ENCODE measurements around the gene OLA1.

The OLA1 gene

GRCh38 chr2:174071321-174071720 lies 177.0 kb downstream of the OLA1 start:
- H3K9me3 ChIP-seq = no peaks in the 10 kb centered on the region
- H3K27ac ChIP-seq = no peak overlapping the region
- no peak for TF ChIP-seq CTCF (IDR thresholded peaks at IDR 0.05)
- H3K36me3 ChIP-seq = peaks cover 6 to 13% (median 8%) of the 10 kb centered on the region in 3 donors
- intact Hi-C loops (cut with DNase I; ENCODE audit: low total_unique reads) = no loop called here
- H3K27me3 ChIP-seq = no peaks in the 10 kb centered on the region
- H3K4me3 ChIP-seq = no peak overlapping the region
- DNase-seq = no peak
- no peaks in the 10 kb centered on the region for H3K4me1 ChIP-seq

- Histone ChIP-seq H3K9me3 (no peaks in the 10 kb centered on the region), H3K27ac (no peak overlapping the region), H3K4me3 (no peak overlapping the region), H3K36me3 (peaks cover 6 to 13% (median 8%) of the 10 kb centered on the region in 3 donors), H3K27me3 (no peaks in the 10 kb centered on the region), H3K4me1 (no peaks in the 10 kb centered on the region)
- TF ChIP-seq CTCF (IDR thresholded peaks at IDR 0.05) = no peak
- intact Hi-C loops (cut with DNase I; ENCODE audit: low total_unique reads) = no loop called here
- no peak for DNase-seq
Measured at GRCh38 chr2:174070281-174070680, 178.1 kb downstream of the OLA1 start.

- H3K27ac ChIP-seq = no peak overlapping the region
- intact Hi-C loops (cut with DNase I; ENCODE audit: low total_unique reads) = no loop called here
- H3K36me3 ChIP-seq = peaks cover 0 to 3% (median 0%) of the 10 kb centered on the region in 3 donors
- no peaks in the 10 kb centered on the region for H3K9me3 ChIP-seq
- DNase-seq = no peak
- no peaks in the 10 kb centered on the region for H3K27me3 ChIP-seq
- no peaks in the 10 kb centered on the region for H3K4me1 ChIP-seq
- no peak overlapping the region for H3K4me3 ChIP-seq
- TF ChIP-seq CTCF (IDR thresholded peaks at IDR 0.05) = no peak
Measured at GRCh38 chr2:174067815-174068214, 180.5 kb downstream of the OLA1 start.

- intact Hi-C loops (cut with DNase I; ENCODE audit: low total_unique reads) = no loop called here
- Histone ChIP-seq H3K4me1 (no peaks in the 10 kb centered on the region), H3K4me3 (no peak overlapping the region), H3K9me3 (no peaks in the 10 kb centered on the region), H3K36me3 (no peaks in the 10 kb centered on the region), H3K27ac (no peak overlapping the region), H3K27me3 (no peaks in the 10 kb centered on the region)
- TF ChIP-seq CTCF (IDR thresholded peaks at IDR 0.05) = no peak
- DNase-seq = no peak
Measured at GRCh38 chr2:174066871-174067270, 181.5 kb downstream of the OLA1 start.

GRCh38 chr2:174063492-174064092 lies 184.7 kb downstream of the OLA1 start:
- no peak for DNase-seq
- Histone ChIP-seq H3K27ac (no peak overlapping the region), H3K4me3 (no peak overlapping the region), H3K36me3 (no peaks in the 10 kb centered on the region), H3K9me3 (no peaks in the 10 kb centered on the region), H3K4me1 (no peaks in the 10 kb centered on the region), H3K27me3 (no peaks in the 10 kb centered on the region)
- TF ChIP-seq CTCF (IDR thresholded peaks at IDR 0.05) = no peak
- intact Hi-C loops (cut with DNase I; ENCODE audit: low total_unique reads) = no loop called here

- Histone ChIP-seq H3K4me3 (no peak overlapping the region), H3K9me3 (no peaks in the 10 kb centered on the region), H3K4me1 (no peaks in the 10 kb centered on the region), H3K36me3 (no peaks in the 10 kb centered on the region), H3K27me3 (no peaks in the 10 kb centered on the region), H3K27ac (no peak overlapping the region)
- intact Hi-C loops (cut with DNase I; ENCODE audit: low total_unique reads) = no loop called here
- no peak for DNase-seq
- no peak for TF ChIP-seq CTCF (IDR thresholded peaks at IDR 0.05)
Measured at GRCh38 chr2:174062934-174063333, 185.4 kb downstream of the OLA1 start.

All from tibial artery (tissue), 4 donors.